CD4-positive, alpha-beta T cell treated with Interleukin-6 for 4 hours (primary cell): Measurements from ENCODE around the gene ABAT.
"Not testable (repeated sequence)": the region's sequence is repeated elsewhere in the genome, so short reads cannot be mapped to it uniquely, and the experiment has no call there.

ENCODE experiments used
- DNase-seq: peaks from one replicate; pipeline ENCODE4 v3.0.0-alpha.2; 2020; ENCODE audit warnings: mixed read lengths

Gene ABAT

DNA sequence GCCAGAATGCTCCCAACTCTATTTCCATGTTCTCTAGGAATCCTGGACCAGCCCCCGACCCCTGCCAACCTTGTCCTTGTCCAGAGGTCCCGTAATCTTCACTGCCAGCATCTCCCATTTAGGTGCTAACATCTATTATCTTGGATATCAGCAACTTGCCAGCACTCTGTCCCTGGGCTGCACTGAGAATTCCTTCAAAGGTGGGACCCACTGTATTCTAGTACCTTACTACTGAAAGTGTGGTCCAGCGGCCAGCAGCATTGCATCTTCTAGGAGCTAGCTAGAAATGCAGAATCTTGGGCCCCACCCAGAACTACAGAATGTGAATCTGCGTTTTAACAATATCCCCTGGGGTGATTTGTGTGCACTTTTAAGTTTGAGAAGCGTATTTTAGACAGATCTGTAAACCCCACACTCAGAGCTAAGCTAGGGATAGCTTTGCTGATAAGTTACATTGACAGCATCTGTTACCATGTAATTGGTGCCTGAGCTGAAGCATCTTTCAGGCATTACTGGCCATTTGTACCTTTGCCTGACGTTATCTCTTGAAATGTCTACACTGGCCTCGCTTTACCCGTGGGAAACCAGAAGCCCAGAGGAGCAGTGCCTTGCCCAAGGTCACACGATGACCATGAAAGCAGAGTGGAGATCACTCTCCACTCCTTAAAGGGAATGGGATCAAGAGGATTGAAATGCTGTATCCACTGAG, 8.3 kb downstream of the ABAT start:
- DNase-seq: no peak

GRCh38 chr16:8683640-8684039, 9.2 kb downstream of the ABAT start:
- no peak for DNase-seq

DNA sequence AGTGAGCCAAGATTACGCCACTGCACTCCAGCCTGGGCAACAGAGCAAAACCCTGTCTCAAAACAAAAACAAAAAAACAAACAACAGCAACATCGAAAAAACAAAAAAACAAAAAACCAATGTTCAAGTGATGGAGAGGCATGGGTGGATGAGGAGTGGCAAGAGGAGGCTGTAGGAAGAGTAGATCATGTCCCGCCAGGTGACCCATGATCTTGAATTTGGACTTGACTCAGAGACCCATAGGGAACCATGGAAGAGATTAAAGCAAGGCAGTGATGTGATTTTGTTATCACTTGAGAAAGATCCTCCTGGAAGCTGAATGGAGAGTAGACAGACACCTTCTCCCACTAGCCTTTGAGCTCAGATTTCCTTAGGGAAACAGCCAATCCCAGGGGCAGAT, 11.2 kb downstream of the ABAT start:
- DNase-seq: no peak

DNA sequence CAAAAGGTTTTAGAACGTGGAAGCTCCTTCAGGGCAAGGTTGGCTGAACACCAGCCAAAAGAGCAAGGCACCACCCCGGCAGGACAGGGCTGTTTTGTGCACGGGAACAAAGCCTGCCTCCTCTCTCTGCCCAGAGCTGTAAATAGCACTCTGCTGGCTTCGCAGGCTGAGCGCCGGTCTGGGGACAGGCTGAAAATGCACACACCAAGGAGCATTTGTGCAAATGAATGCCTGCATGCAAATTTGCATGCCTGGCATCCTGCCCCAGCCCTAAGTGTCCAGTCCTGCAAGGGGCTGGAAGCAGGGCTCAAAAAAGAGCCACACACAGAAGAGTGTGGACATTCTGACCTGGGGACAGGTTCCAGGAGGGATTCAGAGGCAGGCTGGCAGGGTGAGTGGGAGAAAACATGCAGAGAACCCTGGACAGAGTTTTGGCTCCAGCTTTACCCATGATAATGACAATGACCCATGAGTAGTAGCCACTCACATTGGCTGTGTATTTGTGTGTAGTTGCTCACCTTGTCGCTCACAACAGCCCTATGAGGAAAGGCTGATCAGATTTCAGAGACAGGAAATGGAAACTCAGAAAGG, 11.7 kb downstream of the ABAT start:
- DNase-seq: no peak

GRCh38 chr16:8686879-8687278, 12.5 kb downstream of the ABAT start:
- no peak for DNase-seq

DNA sequence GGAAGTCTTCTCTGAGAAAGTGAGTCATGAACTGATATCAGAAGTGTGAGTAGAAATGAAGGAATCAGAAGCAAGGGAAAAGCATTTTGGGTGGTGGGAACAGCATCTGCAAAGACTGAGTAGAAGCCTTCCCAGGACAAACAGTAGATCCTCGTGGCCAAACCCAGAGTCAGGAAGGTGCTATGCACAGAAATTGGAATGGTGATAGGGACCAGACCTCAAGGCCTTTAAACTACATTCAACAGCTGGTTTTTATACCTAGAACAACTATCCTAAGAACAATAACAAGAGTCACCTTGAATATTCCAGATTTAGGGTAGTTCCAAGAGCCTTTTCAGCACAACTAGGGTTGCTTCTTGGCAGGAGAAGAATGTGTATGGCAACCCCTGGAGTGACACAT, 15.3 kb downstream of the ABAT start:
- DNase-seq: no peak

- DNase-seq: no peak
Observed at GRCh38 chr16:8691728-8692127, 17.3 kb downstream of the ABAT start.

GRCh38 chr16:8694795-8695728, 20.6 kb downstream of the ABAT start:
- DNase-seq: no peak

DNA sequence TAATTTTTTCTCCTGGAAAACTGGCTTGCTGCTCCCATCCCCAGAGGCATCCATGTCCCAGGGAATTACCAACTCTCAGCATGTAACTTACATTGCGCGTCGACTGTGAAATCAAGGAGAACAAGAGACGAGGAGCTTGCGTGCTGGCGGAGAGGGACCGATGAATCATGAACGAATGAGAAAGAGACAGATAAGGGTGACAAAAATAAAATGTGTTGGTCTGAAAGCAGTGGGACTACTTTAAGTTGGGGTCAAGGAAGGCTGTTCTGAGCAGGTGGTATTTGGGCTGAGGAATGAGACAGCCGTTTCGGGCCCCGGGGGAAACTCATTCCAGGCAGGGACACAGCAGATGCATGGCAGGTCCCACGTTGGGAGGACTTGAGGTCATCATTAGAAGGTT, 22.5 kb downstream of the ABAT start:
- no peak for DNase-seq

DNA sequence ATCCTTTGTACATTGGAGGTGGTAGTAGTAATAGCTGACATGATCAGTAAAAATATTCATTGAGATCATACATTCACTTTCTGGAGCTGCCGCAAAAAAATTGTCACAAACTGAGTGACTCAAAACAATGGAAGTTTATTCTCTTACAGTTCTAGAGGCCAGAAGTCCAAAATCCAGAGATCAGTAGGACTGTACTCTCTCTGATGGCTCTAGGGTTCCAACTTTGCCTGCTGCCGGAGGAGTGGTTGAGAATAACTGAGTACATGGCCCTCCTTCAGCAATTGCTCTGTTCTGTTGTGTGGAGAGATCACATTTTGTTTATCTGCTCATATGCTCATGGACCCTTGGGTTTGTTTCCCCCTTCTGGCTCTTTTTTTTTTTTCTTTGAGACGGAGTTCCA, 23.5 kb downstream of the ABAT start:
- DNase-seq: no peak

- no peak for DNase-seq
Observed at GRCh38 chr16:8703693-8704092, 29.3 kb downstream of the ABAT start.

DNA sequence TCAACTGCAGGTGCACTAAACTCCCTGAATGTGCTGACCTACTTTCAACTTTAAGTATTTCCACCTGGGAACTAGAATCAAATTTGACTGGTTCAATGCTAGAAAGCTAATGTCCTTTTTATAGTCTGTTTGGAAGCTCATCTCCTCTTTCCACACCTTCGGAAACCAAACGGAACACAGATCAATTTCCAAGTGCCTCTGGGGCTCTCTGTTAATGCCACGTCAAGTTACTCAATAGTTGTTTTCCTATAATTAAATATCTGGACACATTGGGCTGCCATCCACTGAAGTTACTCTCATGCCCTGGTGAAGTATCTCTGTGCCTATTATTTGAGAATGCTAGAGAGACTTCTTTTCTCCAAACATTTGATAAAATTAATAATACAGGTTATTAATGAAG, 29.7 kb downstream of the ABAT start:
- no peak for DNase-seq

DNA sequence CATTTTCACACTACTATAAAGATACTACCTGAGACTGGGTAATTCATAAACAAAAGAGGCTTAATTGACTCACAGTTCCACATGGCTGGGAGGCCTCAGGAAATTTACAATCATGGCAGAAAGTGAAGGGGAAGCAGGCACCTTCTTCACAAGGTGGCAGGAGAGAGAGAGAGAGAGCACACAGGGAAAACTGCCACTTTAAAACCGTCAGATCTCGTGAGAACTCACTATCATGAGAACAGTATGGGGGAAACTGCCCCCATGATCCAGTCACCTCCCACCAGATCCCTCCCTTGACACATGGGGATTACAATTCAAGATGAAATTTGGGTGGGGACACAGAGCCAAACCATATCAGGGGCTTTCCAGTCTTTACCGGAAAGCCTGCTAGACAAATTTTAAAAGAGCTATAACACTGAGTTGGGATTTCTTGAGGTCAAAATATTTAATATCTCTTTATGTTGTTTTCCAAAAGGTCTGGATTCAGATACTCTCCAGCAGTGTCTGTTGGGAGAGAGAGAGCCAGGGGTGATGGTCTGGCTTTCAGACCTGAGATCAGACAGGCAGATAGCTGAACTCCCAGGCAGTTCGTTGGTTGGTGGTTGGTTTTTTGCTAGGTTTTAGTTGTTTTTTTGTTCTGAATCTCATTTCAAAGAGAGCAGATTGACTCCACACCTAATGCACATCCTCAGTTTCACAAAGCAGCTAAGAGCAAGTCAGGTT, 30.8 kb downstream of the ABAT start:
- DNase-seq: not testable (repeated sequence)

GRCh38 chr16:8708536-8708935, 34.1 kb downstream of the ABAT start:
- no peak for DNase-seq

DNA sequence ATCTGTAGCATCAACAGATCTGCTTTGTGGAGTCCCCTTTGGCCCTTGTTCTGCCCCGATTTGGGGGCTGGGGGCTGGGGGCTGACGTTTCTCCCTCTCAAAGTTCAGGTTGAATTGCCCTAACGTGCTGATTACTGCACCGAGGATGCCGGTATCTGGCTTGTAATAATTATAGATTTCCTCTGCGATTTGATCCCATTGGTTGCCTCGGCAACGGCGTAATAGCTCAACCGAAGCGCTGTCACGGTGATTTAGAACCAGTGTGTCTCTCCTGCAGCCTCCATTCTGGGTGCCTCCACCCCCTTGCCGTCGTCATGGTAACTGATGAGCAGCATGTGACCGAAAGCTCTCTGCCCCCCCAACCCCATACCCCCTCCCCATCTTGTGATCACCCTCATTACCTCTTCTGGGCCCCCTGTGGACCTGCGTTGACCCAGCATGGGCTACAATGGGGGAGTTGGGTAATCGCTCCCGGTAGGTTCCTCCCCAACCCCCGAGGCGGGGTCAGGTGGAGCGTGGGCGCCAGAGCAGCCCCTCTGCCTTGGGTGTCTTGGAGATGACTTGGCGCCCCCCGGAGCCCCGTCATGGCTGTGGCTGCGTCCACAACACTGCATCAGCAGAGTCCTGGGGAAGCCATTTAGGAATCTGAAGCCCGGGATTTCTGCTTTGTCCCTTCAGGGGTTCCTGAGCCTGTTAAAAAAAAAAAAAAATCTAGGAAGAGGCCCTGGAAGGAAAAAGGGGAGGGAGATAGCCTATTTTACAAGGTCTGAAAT, 38.4 kb downstream of the ABAT start:
- no peak for DNase-seq

- DNase-seq: no peak
Observed at GRCh38 chr16:8713635-8714172, 39.3 kb downstream of the ABAT start.

DNA sequence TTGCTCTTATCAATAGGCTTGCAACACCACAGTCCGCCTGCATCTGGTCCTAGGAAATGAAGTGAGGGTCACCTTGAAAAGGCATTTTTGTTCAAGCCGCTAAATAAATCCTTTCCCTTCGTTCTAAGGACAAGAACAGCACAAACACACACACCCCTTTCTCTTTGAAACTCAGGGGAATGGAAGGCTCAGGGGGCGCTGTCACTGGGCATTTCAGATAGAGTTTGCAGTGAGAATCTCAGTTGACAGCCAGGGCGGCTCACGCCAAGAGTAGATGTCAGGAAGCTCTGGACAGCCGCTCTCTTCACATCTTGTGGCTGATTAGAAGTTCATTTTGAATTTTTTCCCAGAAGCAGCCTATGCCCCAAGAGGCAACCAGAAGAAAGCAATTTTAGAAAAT, 39.8 kb downstream of the ABAT start:
- DNase-seq: no peak

GRCh38 chr16:8714807-8715206, 40.4 kb downstream of the ABAT start:
- no peak for DNase-seq

GRCh38 chr16:8716052-8716451, 41.6 kb downstream of the ABAT start:
- no peak for DNase-seq

- no peak for DNase-seq
Observed at GRCh38 chr16:8716592-8716991, 42.2 kb downstream of the ABAT start.

DNA sequence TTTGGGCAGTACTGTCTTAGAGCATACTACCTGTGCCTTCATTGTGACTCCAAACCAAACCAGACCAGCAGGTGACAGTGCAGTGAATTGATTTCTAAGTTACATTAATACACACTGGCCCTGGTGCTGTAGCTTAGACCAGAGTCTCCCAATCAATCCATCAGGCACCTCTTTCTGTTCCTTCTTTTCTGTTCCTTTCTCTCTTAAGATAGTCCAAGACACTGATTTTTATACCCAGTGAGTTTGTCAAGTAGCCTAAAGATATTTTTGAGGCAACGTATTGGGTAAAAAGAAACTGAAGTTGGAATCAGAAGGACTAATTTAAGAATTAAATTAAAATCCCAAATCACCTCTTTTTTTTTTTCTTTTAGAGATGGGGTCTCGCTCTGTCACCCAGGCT, 43.1 kb downstream of the ABAT start:
- no peak for DNase-seq

GRCh38 chr16:8717892-8718415, 43.5 kb downstream of the ABAT start:
- DNase-seq: no peak
